Measurements from ENCODE around the gene TMEM39A. TPM values are rescaled to one million over a fixed set of nuclear protein-coding genes. Genes with fewer than 3 reads are reported as not detected.

TMEM39A gene
- total RNA-seq, 1 experiment from 2014 or later: 40.2 TPM

DNA sequence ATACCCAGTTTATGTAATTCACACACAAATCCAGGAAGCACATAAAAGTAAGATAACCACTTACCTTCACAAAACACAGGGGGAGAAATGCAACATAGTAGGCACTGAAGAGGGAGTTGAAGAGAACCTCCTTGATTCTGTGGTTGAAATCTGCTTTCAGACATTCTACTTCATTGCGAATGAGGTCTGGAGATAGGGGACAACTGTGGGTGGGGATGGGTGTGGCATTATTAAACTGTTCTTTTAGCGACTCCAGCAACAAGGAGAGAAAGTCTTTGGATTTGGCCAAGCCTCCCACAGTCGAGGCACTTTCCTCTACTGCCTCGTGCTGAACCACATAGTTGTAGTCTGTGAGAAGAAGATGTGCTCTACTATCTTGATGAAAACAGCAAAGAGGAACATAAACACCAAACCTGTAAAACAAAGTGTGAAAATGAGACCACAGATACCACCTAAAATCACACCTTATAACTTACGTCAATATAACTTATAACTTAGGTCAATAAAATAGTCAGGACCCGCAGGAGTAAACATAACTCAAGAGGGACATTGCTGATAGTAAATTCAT lies 25.6 kb downstream of the TMEM39A start:
- Histone ChIP-seq H4K20me1 (ENCODE audit: insufficient read depth) (no peaks in the 10 kb centered on the region), H3K27ac (ENCODE audit: low read depth, low read length) (no peak overlapping the region), H3K79me2 (ENCODE audit: insufficient read depth, low read length) (no peaks in the 10 kb centered on the region), H2AFZ (ENCODE audit: low read depth, low read length, poor library complexity, severe bottlenecking) (no peak overlapping the region), H3K9me3 (ENCODE audit: control insufficient read depth in 1 of 2, insufficient read depth in 1 of 2, low read depth in 1 of 2, low read length in 2 of 2) (no peaks in the 10 kb centered on the region), H3K36me3 (ENCODE audit: control insufficient read depth in 1 of 2, insufficient read depth in 2 of 2, low read length in 2 of 2) (peaks cover 28 to 42% of the 10 kb centered on the region in 2 experiments; a peak in 3 of 4 replicates), H3K4me2 (ENCODE audit: low read length) (no peak overlapping the region), H3K9ac (ENCODE audit: low read length) (no peak overlapping the region), H3K9me2 (ENCODE audit: insufficient read depth) (no peaks in the 10 kb centered on the region), H3K4me1 (ENCODE audit: control insufficient read depth in 1 of 2, insufficient read depth in 2 of 2, low read length in 2 of 2) (no peaks in the 10 kb centered on the region), H3K27me3 (ENCODE audit: insufficient read depth, low read length) (no peaks in the 10 kb centered on the region), H3K4me3 (replicated peaks in 1 of 2; ENCODE audit: low read depth in 1 of 2, low read length in 2 of 2) (no peak overlapping the region)
- ChIA-PET RAD21 (ENCODE audit: low non-redundant PET in 1 of 2, low total read pairs in 2 of 2, uncharacterized antibody in 2 of 2, unreplicated experiment in 2 of 2) (no interaction called here), CTCF (no interaction called here), POLR2A (no interaction called here)
- no peak for DNase-seq (ENCODE audit: low read depth, low spot score)
- TF ChIP-seq, protein P1, sequence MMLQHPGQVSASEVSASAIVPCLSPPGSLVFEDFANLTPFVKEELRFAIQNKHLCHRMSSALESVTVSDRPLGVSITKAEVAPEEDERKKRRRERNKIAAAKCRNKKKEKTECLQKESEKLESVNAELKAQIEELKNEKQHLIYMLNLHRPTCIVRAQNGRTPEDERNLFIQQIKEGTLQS (IDR thresholded peaks at IDR 0.05): no peak
- no peak for TF ChIP-seq ZFX (IDR thresholded peaks at IDR 0.05)
- no peak for TF ChIP-seq YY1 (IDR thresholded peaks at IDR 0.05; ENCODE audit: extremely low read depth, insufficient replicate concordance, low read depth, low read length)
- no peak for TF ChIP-seq SIN3A (IDR thresholded peaks at IDR 0.05; ENCODE audit: low read depth)
- TF ChIP-seq, protein P2, sequence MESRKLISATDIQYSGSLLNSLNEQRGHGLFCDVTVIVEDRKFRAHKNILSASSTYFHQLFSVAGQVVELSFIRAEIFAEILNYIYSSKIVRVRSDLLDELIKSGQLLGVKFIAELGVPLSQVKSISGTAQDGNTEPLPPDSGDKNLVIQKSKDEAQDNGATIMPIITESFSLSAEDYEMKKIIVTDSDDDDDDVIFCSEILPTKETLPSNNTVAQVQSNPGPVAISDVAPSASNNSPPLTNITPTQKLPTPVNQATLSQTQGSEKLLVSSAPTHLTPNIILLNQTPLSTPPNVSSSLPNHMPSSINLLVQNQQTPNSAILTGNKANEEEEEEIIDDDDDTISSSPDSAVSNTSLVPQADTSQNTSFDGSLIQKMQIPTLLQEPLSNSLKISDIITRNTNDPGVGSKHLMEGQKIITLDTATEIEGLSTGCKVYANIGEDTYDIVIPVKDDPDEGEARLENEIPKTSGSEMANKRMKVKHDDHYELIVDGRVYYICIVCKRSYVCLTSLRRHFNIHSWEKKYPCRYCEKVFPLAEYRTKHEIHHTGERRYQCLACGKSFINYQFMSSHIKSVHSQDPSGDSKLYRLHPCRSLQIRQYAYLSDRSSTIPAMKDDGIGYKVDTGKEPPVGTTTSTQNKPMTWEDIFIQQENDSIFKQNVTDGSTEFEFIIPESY (IDR thresholded peaks at IDR 0.05; ENCODE audit: extremely low read depth, insufficient replicate concordance, low read length): no peak
- TF ChIP-seq CBX3 (IDR thresholded peaks at IDR 0.05; ENCODE audit: low read depth): no peak
- no peak for TF ChIP-seq POLR2AphosphoS5 (IDR thresholded peaks at IDR 0.05; ENCODE audit: low read depth, low read length)
- TF ChIP-seq POLR2A (IDR thresholded peaks at IDR 0.05; ENCODE audit: borderline replicate concordance, extremely low read depth, insufficient read depth, insufficient read length): no peak
- TF ChIP-seq ZNF274 (IDR thresholded peaks at IDR 0.05; ENCODE audit: low read depth, low read length): no peak
- BruUV-seq (replicated peaks): no TSS peak
- no peak for ATAC-seq
- intact Hi-C loops (cut with micrococcal nuclease): no loop called here
